GM12875 (cell line): ENCODE data around the gene CTNS.

Experiments
- H3K4me3 ChIP-seq: one replicate; pipeline ENCODE4 v1.5.1; 2011; ENCODE audit warnings: low read depth, low read length, control low read depth
- CTCF ChIP-seq: IDR thresholded peaks from 2 replicates; pipeline ENCODE4 v1.5.1; 2011; ENCODE audit warnings: low read depth, mild to moderate bottlenecking, control low read depth, inconsistent platforms, low read length, moderate library complexity, borderline replicate concordance; ENCODE audit not compliant: insufficient read depth

CTNS gene

GRCh38 chr17:3690094-3690715, 53.6 kb downstream of the CTNS start:
- no peak for TF ChIP-seq CTCF
- H3K4me3 ChIP-seq, result no peak overlapping the region

- no peak overlapping the region for H3K4me3 ChIP-seq
- TF ChIP-seq CTCF, result peak; percentile 39
Measured at GRCh38 chr17:3691617-3692067, 55.1 kb downstream of the CTNS start.

- H3K4me3 ChIP-seq, result no peak overlapping the region
- peak; percentile 17; the same call in 1 of the 2 replicates for TF ChIP-seq CTCF
Measured at GRCh38 chr17:3692346-3692745, 55.8 kb downstream of the CTNS start.

GRCh38 chr17:3693141-3693540, 56.6 kb downstream of the CTNS start:
- H3K4me3 ChIP-seq, result peak overlapping the region; percentile 11
- no peak for TF ChIP-seq CTCF

GRCh38 chr17:3693829-3694231, 57.3 kb downstream of the CTNS start:
- H3K4me3 ChIP-seq, result peak overlapping the region; percentile 11
- no peak for TF ChIP-seq CTCF

GRCh38 chr17:3695129-3695722, 58.7 kb downstream of the CTNS start:
- TF ChIP-seq CTCF, result no peak
- H3K4me3 ChIP-seq, result peak overlapping the region; percentile 73

GRCh38 chr17:3695723-3696411, 59.3 kb downstream of the CTNS start, which contains the start of gene P2RX5:
Gene P2RX5 (minus strand): TSS chr17:3696155. CDS start chr17:3696005, 150 bp downstream.
- no peak for TF ChIP-seq CTCF
- peak within 1 kb of the TSS; percentile 73 for H3K4me3 ChIP-seq
